HG03354 (cell line): ENCODE results near the gene CLEC16A.

Experiments used
- ATAC-seq: cut with Tn5 transposase; IDR thresholded peaks from one replicate; pipeline ENCODE4 v1.9.1; 2021; ENCODE audit warnings: mild to moderate bottlenecking; ENCODE audit not compliant: unreplicated experiment, poor library complexity, severe bottlenecking

CLEC16A gene

GRCh38 chr16:11126399-11127054 lies 182.2 kb downstream of the CLEC16A start:
- ATAC-seq, result no peak

DNA sequence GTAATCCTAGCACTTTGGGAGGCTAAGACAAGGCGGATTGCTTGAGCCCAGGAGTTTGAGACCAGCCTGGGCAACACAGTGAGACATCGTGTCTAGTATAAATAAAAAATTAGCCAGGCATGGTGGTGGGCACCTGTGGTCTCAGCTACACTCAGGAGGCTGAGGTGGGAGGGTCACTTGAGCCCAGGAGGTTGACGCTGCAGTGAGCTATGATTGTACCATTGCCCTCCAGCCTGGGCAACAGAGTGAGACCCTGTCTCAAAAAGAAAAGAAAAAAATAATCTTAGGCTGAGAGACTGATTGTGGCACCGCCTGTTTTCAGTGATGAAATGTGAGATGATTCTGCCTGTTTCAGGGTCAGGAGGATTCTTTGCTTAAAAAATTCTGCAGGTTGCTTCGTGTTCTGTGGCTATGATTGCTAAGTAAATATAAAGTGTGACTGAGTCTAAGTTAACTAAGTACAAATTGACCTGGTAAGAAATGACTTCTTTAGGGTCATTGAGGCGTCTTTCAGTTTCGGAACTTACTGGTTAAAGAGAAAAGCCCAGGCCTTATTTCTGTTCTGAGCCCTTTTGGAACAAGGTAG lies 183.3 kb downstream of the CLEC16A start:
- no peak for ATAC-seq

DNA sequence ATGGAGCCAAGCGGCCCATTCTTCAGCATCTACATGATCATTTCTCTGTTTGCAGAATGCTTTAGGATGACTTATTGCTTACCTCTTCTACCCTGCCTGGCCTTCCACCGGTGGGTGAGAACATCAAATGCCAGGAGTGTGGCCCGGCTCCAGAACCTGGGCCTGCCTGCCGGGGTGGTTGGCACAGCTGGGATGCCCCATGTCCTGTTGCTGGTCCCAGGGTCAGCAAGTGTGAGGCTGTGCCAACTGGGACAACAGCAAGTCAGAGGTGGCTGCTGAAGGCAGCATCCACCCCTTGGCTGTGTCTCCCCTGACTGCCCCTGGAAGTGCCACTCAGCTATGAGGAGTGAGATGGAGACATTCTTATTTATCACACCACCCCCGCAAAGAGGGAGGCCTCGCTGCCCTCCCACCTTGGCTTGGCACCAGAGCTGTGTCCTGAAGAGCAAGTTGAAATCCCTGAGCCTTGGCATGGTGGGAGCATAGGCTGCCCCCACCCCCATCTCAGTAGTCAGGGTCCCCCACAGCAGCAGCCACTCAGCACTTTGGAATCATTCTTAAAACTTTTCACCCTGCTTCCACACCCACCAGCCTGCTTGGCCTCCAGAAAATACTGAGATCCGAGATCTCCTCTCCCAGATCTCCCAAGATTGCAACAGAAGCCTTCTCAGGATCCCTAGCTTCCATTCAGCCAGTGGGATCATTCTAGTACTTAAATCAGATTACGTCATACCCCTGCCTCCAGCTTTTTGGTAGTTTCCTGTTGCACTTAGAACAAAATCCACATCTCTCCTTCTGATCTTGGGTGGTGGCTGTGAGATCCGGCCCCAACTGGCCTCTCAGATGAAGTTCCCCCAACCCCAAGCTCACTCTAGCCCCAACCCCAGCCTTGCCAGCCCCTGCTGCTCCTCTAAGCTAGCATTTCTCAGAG lies 184.1 kb downstream of the CLEC16A start:
- no peak for ATAC-seq

GRCh38 chr16:11129378-11129781 lies 185.0 kb downstream of the CLEC16A start:
- no peak for ATAC-seq

- no peak for ATAC-seq
These were observed 186.8 kb downstream of the CLEC16A start for GRCh38 chr16:11130978-11131665.

- no peak for ATAC-seq
These were observed 187.3 kb downstream of the CLEC16A start for GRCh38 chr16:11131706-11132105.

DNA sequence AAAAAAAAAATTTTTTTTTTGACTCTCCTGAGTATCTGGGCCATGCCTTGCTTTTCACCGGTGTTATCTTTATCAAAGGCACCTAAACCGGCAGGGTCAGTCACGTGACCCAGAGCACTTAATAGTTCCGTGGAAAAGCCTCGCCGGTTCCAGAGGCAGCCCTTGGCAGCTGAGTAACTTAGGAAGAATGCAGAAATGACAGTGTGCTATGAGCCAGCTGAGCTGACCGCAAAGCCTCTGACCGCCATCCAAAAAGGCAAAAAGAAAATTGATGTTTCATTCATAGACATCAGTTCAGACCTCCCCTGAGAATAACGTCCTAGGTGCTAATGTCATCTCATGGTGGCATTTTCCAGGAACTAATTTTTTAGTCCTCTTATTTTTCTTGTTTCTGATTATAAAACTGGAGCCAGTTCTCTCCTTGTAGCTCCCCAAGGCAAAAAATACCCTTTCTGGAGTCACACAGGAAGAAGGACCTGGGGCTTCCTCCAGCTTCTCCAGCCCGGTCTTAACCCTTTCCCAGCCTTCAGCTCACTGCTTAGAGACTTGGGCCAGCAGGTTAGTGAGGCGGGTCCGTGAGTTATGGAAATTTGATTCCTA lies 189.1 kb downstream of the CLEC16A start:
- no peak for ATAC-seq

DNA sequence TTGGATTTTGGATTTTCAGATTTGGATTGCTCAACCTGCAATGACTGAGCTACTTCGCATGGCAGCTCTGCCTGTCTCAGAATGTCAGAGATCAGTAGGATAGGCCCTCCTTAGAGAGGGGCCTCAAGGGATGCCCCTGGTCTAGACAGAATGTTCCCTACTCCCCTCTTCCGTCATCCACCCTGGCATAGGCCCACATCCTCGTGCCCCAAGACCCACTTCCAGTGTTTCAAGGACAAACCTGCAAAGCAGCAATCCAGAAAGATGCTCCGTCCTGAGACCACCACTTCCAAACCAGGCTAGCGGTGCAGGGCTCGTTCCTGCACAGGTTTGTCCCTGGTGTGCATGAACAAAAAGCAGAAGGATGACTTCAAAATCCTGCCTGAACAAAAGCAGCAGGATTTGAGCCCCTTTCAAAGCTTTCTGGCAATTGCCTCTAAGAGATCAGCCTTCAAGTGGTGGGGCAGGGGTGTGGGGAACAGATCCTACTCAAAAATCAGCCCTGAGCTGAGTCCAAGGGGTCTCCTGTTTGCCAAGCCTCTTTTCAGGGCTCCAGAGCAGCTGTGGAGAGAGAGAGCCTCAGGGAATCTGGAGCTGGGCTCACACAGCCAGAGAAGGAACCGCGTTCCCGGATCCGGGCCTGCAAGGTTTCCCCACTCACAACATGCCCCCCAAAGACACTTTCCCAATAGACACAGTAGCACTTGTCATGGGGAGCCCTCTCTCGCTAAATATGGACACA lies 190.5 kb downstream of the CLEC16A start:
- no peak for ATAC-seq

GRCh38 chr16:11135464-11135973 lies 191.2 kb downstream of the CLEC16A start:
- ATAC-seq, result no peak

GRCh38 chr16:11136600-11136999 lies 192.2 kb downstream of the CLEC16A start:
- ATAC-seq, result no peak

GRCh38 chr16:11138022-11138768 lies 193.8 kb downstream of the CLEC16A start:
- no peak for ATAC-seq

DNA sequence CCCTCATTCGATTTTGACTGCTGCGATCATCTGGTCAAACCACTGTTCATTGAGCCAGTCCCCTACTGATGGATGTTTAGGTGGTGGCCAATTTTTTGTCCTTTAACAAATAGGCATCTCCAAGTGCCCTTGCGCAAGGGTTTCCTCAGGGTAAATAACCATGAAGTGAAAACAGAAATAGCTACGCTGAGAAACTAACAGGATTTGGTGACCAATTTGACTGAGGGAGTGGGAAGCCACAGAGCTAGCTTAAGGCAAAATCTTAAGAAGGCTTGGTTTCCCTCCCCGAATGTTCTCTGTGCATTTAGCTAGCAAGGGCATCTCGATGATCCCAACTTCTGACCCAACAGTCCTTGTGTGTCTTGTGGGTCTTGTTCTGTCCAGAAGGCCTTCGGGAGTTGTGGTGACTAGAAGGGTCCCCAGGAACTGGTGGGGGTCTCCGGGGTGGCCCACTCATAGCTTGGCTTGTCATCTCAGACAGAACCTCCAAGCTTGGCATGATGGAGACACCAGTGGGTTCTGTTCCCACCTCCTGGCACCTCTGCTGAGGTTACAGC lies 194.5 kb downstream of the CLEC16A start:
- ATAC-seq, result no peak

DNA sequence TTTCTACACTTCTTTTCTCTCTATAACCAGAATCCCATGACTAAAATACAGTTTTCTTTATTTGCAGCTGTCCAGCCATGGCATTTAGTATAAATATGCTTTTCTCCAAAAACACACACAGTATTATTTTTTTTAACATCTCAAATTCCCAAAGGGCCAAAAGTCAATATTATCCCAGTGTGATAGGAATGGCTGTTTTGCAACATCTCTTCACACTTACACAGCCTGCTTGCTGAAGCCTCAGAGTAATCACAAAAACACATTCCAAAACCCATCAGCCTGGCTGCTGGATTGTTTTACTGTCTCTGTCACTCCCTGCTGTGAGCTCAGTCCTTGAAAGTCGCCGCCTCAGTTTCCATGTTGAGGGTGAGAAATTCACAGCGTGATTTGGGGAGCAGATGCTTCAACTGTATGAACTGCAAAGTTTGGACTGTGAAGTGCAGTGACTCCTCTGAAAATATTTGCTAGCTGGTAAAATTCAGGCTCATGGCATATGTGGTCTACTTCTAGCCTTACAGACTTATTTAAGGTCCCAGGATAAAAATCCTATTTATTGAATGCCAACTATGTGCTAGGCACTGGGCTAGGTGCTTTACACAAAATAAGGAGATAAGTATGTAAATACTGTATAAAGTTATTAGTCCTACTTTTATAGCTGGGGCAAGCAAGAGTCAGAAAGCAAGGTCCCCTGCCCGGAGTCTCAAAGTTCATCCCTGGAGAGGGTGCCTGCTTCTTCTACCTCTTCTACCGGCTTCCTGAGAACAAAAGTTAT lies 195.1 kb downstream of the CLEC16A start:
- ATAC-seq, result no peak

- ATAC-seq, result no peak
These were observed 195.7 kb downstream of the CLEC16A start for GRCh38 chr16:11140098-11140375.

DNA sequence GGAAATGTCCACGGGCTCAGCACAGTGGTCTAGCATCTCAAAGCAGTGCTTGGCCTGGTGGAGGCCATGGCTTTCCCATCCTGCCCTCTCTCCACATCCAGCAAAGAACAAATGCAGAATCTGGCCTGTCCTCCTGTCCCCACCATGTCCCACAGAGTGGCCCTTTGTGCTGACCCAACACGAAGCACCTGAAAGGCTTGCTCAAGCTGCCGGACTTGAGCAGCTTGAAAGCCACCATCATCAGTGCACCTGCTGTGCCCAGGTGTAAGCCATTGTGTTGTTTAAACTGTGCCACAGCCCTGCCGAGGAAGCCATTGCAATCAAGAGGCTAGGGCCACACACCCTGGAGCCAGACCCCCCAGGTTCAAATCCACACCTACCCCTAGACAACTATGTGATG lies 196.1 kb downstream of the CLEC16A start:
- ATAC-seq, result no peak

- no peak for ATAC-seq
These were observed 196.5 kb downstream of the CLEC16A start for GRCh38 chr16:11140867-11141266.

DNA sequence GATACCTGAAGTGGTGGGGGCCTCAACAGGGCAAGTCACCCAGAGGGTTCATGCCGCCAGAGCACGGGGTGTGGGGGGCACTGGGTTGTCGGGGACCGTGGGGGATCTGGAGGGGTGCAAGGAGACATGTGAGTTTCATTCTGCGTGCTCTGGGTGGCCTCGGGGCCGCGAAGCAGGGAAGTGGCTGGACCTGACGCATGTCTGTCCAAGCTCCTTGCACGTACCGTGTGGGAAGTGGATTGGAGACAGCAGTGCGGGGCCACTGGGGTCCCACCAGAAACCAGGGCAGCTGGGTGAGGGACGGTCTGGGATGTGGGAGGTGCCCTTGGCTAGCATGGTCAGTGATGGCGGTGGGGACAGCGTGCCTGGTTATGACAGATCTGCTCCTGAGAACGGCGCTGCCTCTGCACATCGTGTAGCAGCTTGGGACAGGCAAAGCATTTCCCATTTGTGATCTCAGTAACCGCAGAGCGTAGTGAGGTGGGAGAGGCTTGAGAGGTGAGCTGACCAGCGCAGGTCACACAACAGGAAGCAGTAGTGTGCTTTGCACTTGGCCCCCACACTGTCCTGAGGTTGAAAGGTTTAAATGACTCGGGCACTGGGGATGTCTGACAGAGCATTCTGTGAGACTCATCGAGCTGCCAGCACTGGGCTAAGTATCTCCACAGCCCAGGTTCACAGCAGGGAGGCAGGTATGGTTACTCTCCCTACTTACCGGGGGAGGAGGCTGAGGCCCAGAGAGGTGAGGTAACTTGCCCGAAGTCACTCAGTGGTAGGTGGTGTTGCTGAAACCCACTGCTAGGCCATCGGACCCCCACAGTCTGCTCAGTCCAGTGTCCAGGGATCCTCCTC lies 197.3 kb downstream of the CLEC16A start:
- ATAC-seq, result no peak
